Activated CD8-positive, alpha-beta T cell treated with anti-CD3 and anti-CD28 coated beads, Interleukin-2, amount 10 ng/mL, durations not matched to agents 7 days and 5 days (primary cell): ENCODE measurements around the gene AFG3L2. TPM values are rescaled to one million over a fixed set of nuclear protein-coding genes. Genes with fewer than 3 reads are reported as not detected.

Source experiments
- ATAC-seq: fragments of 150-1000 bp; cut with Tn5 transposase; one replicate; pipeline ENCODE4 v1.10.0; 2021; ENCODE audit warnings: moderate library complexity
- CTCF ChIA-PET: fragments of 350-600 bp; sonication (Branson Sonifier 250); formaldehyde crosslinking; loops from one replicate; lab custom pipeline; 2021; ENCODE audit warnings: antibody characterized with exemption; lab: Charles Lee
- POLR2A ChIA-PET: fragments of 350-600 bp; sonication (Branson Sonifier 250); formaldehyde crosslinking; loops from one replicate; lab custom pipeline; 2021; ENCODE audit warnings: antibody characterized with exemption; lab: Charles Lee
- DNase-seq: peaks from one replicate; pipeline ENCODE4 v3.0.0-alpha.2; 2020
- H3K27ac Mint-ChIP-seq: one replicate; pipeline ENCODE4 v1.8.0; 2021; ENCODE audit warnings: mild to moderate bottlenecking, mixed read lengths
- H3K27me3 Mint-ChIP-seq: one replicate; pipeline ENCODE4 v1.8.0; 2021; ENCODE audit warnings: low read depth, mixed read lengths
- H3K36me3 Mint-ChIP-seq: one replicate; pipeline ENCODE4 v1.8.0; 2021; ENCODE audit warnings: low read depth, mixed read lengths
- H3K4me1 Mint-ChIP-seq: one replicate; pipeline ENCODE4 v1.8.0; 2021; ENCODE audit warnings: low read depth, mixed read lengths
- H3K4me3 Mint-ChIP-seq: one replicate; pipeline ENCODE4 v1.8.0; 2021; ENCODE audit warnings: mild to moderate bottlenecking, mixed read lengths
- H3K9me3 Mint-ChIP-seq: one replicate; pipeline ENCODE4 v1.8.0; 2022; ENCODE audit warnings: mixed read lengths; ENCODE audit not compliant: insufficient read depth
- total RNA-seq, 2 experiments: library from RNA; stranded (reverse); gene quantifications; one replicate each; pipeline ENCODE4 v1.2.3, GENCODE V29; 2021

AFG3L2 gene
- total RNA-seq, 2 experiments from 2014 or later, result 40.6 to 44.3 TPM

DNA sequence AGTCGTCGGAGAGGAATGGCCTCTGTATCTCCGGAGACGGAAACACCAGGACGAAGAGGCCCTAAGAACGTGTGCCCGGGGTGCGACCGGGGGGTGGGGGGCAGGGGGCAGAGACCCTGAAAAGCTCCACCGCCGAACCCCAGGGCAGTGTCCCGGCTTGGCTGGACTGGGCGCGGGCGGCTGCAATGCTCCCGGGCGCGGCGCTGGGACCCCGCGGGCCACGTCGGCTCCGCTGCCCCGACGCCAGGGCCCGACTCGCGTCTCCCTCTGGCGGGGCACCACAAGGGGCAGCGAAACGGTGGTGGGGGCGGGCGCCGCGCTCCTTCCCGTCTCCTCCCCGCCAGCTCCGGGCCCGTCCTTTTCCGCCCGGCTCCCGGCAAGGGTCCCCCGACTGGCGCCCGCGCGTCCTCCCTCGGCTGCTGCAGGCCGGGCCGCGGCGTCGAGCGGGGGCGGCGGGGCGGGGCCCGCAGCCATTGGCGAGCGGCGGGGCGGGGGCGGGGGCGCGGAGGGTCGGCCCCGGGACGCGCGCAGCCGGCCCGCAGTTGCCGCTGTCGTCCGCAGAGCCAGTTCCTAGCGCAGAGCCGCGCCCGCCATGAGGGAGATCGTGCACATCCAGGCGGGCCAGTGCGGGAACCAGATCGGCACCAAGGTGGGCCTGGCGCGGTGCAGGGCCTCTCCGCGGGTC is 69.2 kb downstream of the AFG3L2 start, which contains the start of gene TUBB6:
Gene TUBB6 (plus strand): TSS at position 541 of the 685 bp plus-strand sequence. CDS start 52 bp downstream, at position 593.
- ChIA-PET CTCF (interaction anchor here (0.9 kb wide), 1 partner anchor 20 kb away, joined by 3 read pairs; no protein-coding TSS in a partner anchor), POLR2A (interaction anchor here (1.1 kb wide), 1 partner anchor 69 kb away, joined by 4 read pairs; the partner anchor contains the start of gene AFG3L2)
- Mint-ChIP-seq H3K36me3 (peaks cover 19% of the 10 kb centered on the region), H3K9me3 (peaks cover 15% of the 10 kb centered on the region), H3K4me3 (peak within 1 kb of the TSS; percentile 74), H3K27me3 (peaks cover 37% of the 10 kb centered on the region), H3K4me1 (peaks cover 13% of the 10 kb centered on the region), H3K27ac (no peak within 1 kb of the TSS)
- DNase-seq (peak; percentile 36), ATAC-seq (peak; percentile 69)

GRCh38 chr18:12306752-12307700 is 70.0 kb downstream of the AFG3L2 start:
- ChIA-PET CTCF (interaction anchor here (0.9 to 1.0 kb wide), 3 partner anchors 21 to 70 kb away, joined by 3 read pairs; no protein-coding TSS in a partner anchor), POLR2A (interaction anchor here (1.1 kb wide), 1 partner anchor 70 kb away, joined by 4 read pairs; the partner anchor contains the start of gene AFG3L2)

DNA sequence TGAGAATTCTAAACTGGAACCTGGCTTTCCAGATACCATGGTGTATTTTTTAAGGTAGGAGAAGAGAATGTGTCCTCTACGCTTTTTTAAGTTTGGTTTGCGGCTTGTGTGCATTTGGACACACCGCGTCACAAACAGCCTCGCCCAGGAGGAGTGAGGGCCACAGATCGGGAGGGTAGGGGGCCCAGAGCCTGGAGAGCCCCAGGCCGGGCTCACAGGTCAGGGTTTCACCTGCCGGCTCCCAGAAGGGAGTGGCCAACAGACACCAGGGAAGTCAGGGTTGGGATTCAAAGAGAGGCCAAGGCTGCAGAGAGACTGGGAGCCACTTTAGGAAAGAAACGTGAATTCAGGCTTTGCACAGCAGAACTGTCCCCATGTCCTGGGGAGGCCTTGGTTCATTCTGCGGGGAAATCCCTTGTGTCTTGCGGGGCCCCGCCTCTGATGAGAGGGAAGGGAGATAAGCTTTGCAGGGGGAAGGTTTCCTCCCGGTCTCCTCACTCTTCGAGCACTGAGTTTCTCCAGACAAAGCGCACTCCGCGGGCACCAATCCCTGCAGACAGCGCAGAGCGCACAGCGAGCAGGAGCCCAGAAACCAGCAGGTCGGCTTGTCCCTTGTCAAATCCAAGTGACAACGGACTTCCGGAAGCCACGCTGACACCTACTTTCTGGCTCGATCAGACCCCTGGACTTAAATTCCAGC is 70.9 kb downstream of the AFG3L2 start:
- H3K4me3 Mint-ChIP-seq, result no peak overlapping the region
- H3K27me3 Mint-ChIP-seq, result peaks cover 37% of the 10 kb centered on the region
- H3K27ac Mint-ChIP-seq, result no peak overlapping the region
- DNase-seq, result no peak
- peaks cover 11% of the 10 kb centered on the region for H3K36me3 Mint-ChIP-seq
- H3K4me1 Mint-ChIP-seq, result peaks cover 13% of the 10 kb centered on the region
- ChIA-PET CTCF (interaction anchor here (0.9 to 1.0 kb wide), 2 partner anchors 34 to 70 kb away, joined by 3 read pairs; no protein-coding TSS in a partner anchor), POLR2A (no interaction called here)
- ATAC-seq, result no peak
- peaks cover 6% of the 10 kb centered on the region for H3K9me3 Mint-ChIP-seq

More at GRCh38 chr18:12306752-12307700, 70.0 kb downstream of the AFG3L2 start:
- no peak overlapping the region for H3K27ac Mint-ChIP-seq
- no peak for DNase-seq
- H3K4me3 Mint-ChIP-seq, result peak overlapping the region; percentile 74
- peaks cover 16% of the 10 kb centered on the region for H3K36me3 Mint-ChIP-seq
- H3K4me1 Mint-ChIP-seq, result peaks cover 13% of the 10 kb centered on the region
- ATAC-seq, result peak; percentile 26
- peaks cover 13% of the 10 kb centered on the region for H3K9me3 Mint-ChIP-seq
- peaks cover 37% of the 10 kb centered on the region for H3K27me3 Mint-ChIP-seq

GRCh38 chr18:12305211-12305610 is 71.8 kb downstream of the AFG3L2 start:
- peaks cover 13% of the 10 kb centered on the region for H3K4me1 Mint-ChIP-seq
- peaks cover 40% of the 10 kb centered on the region for H3K27me3 Mint-ChIP-seq
- POLR2A ChIA-PET, result no interaction called here
- ATAC-seq (no peak), DNase-seq (no peak)
- CTCF ChIA-PET, result no interaction called here
- H3K4me3 Mint-ChIP-seq, result no peak overlapping the region
- peaks cover 5% of the 10 kb centered on the region for H3K36me3 Mint-ChIP-seq
- no peaks in the 10 kb centered on the region for H3K9me3 Mint-ChIP-seq
- H3K27ac Mint-ChIP-seq, result no peak overlapping the region

GRCh38 chr18:12304351-12305210 is 72.4 kb downstream of the AFG3L2 start:
- peaks cover 13% of the 10 kb centered on the region for H3K4me1 Mint-ChIP-seq

GRCh38 chr18:12302391-12303147 is 74.5 kb downstream of the AFG3L2 start:
- peaks cover 27% of the 10 kb centered on the region for H3K27me3 Mint-ChIP-seq
- POLR2A ChIA-PET, result no interaction called here
- no peaks in the 10 kb centered on the region for H3K9me3 Mint-ChIP-seq

More at GRCh38 chr18:12304351-12305210, 72.4 kb downstream of the AFG3L2 start:
- Mint-ChIP-seq H3K27me3 (peaks cover 37% of the 10 kb centered on the region), H3K36me3 (peaks cover 3% of the 10 kb centered on the region), H3K27ac (no peak overlapping the region), H3K9me3 (no peaks in the 10 kb centered on the region), H3K4me3 (no peak overlapping the region)
- ChIA-PET POLR2A (no interaction called here), CTCF (interaction anchor here (0.6 kb wide), 1 partner anchor 18 kb away, joined by 3 read pairs; no protein-coding TSS in a partner anchor)
- ATAC-seq (no peak), DNase-seq (no peak)

GRCh38 chr18:12301263-12302005 is 75.6 kb downstream of the AFG3L2 start:
- no peak overlapping the region for H3K27ac Mint-ChIP-seq
- no peaks in the 10 kb centered on the region for H3K36me3 Mint-ChIP-seq
- H3K27me3 Mint-ChIP-seq, result peaks cover 19% of the 10 kb centered on the region
- ATAC-seq (no peak), DNase-seq (no peak)
- ChIA-PET POLR2A (no interaction called here), CTCF (interaction anchor here (1.1 kb wide), 1 partner anchor 27 kb away, joined by 3 read pairs; no protein-coding TSS in a partner anchor)
- H3K4me3 Mint-ChIP-seq, result no peak overlapping the region
- no peaks in the 10 kb centered on the region for H3K4me1 Mint-ChIP-seq
- no peaks in the 10 kb centered on the region for H3K9me3 Mint-ChIP-seq

More at GRCh38 chr18:12302391-12303147, 74.5 kb downstream of the AFG3L2 start:
- Mint-ChIP-seq H3K4me3 (no peak overlapping the region), H3K4me1 (peaks cover 9% of the 10 kb centered on the region), H3K36me3 (no peaks in the 10 kb centered on the region), H3K27ac (no peak overlapping the region)
- ATAC-seq (no peak), DNase-seq (no peak)
- CTCF ChIA-PET, result interaction anchor here (1.1 kb wide), 1 partner anchor 26 kb away, joined by 3 read pairs; no protein-coding TSS in a partner anchor

- Mint-ChIP-seq H3K27ac (no peak overlapping the region), H3K4me1 (no peaks in the 10 kb centered on the region), H3K4me3 (no peak overlapping the region), H3K9me3 (no peaks in the 10 kb centered on the region), H3K36me3 (no peaks in the 10 kb centered on the region), H3K27me3 (peaks cover 7% of the 10 kb centered on the region)
- DNase-seq (no peak), ATAC-seq (no peak)
- ChIA-PET POLR2A (no interaction called here), CTCF (interaction anchor here (1.4 kb wide), 1 partner anchor 28 kb away, joined by 8 read pairs; no protein-coding TSS in a partner anchor)
Measured at GRCh38 chr18:12299862-12300261, 77.2 kb downstream of the AFG3L2 start.

- no peaks in the 10 kb centered on the region for H3K36me3 Mint-ChIP-seq
- no peak overlapping the region for H3K27ac Mint-ChIP-seq
- H3K4me3 Mint-ChIP-seq, result no peak overlapping the region
- ChIA-PET CTCF (interaction anchor here (0.8 kb wide), 2 partner anchors 12 to 32 kb away, joined by 3 read pairs; no protein-coding TSS in a partner anchor), POLR2A (no interaction called here)
- H3K9me3 Mint-ChIP-seq, result no peaks in the 10 kb centered on the region
- DNase-seq, result no peak
- no peak for ATAC-seq
- peaks cover 6% of the 10 kb centered on the region for H3K27me3 Mint-ChIP-seq
- no peaks in the 10 kb centered on the region for H3K4me1 Mint-ChIP-seq
Measured at GRCh38 chr18:12296457-12296856, 80.6 kb downstream of the AFG3L2 start.
